GM19240 (cell line): ENCODE measurements around the gene APOL5.
"Not testable (repeated sequence)": the region's sequence is repeated elsewhere in the genome, so short reads cannot be mapped to it uniquely, and the experiment has no call there.

Experiments
- DNase-seq: peaks from one replicate; pipeline ENCODE4 v3.0.0; 2011; ENCODE audit warnings: low spot score; ENCODE audit not compliant: insufficient read length

The APOL5 gene, protein sequence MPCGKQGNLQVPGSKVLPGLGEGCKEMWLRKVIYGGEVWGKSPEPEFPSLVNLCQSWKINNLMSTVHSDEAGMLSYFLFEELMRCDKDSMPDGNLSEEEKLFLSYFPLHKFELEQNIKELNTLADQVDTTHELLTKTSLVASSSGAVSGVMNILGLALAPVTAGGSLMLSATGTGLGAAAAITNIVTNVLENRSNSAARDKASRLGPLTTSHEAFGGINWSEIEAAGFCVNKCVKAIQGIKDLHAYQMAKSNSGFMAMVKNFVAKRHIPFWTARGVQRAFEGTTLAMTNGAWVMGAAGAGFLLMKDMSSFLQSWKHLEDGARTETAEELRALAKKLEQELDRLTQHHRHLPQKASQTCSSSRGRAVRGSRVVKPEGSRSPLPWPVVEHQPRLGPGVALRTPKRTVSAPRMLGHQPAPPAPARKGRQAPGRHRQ

DNA sequence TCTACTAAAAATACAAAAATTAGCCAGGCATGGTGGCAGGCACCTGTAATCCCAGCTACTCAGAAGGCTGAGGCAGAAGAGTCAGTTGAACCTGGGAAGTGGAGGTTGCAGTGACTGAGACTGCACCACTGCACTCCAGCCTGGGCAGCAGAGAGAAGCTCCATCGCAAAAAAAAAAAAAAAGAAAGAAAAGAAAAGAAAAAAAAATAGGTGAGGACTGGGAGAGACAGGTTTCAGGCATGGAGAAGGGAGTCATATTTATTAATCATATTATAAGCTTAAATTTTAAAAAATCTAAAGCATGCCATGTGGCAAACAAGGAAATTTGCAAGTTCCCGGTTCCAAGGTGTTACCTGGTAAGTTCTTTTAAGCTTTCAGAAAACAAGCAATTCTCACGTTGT is at the start of gene APOL5:
Gene APOL5, plus strand, starts transcription at position 301 of the 400 bp plus-strand sequence. Its CDS starts 0 bp downstream, at position 301.
- DNase-seq: no peak

DNA sequence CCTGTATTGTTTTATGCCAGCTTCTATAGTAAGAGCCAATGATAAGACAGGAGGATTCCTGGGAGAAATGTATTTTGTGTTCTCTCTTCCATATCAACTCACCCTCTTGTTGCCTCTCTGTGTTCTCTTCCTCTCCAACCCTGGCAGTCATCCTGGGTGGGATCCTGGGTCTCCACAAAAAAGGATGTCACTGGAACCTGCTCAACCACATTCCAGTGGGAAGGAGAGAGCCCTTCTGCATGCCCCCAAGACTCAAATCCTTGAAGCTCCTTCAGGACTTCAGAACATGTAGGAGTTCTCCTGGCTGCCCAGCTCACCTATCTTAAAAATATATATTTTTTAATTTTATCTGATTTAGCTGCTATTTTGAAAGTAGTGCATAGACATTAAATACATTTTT is 43.3 kb upstream of the APOL5 start:
- no peak for DNase-seq

DNA sequence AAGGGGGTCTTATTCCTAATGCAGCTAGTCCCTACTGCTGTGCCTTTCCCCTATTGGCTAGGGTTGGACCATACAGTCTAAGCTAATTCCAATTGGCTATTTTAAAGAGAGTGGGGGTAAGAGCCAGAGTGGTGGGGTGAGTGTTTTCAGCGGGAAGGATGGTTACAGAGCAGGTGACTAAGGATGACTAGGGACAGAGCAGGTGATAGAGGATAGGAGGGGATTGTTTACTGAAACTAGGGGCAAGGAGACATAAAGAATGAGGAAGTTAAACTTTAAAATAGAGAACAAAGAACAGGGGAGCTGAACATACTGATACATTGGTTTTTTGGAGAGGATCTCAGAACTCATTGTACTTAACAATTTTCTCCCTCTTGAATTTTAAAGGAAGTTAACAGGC is 41.6 kb upstream of the APOL5 start:
- not testable (repeated sequence) for DNase-seq

DNA sequence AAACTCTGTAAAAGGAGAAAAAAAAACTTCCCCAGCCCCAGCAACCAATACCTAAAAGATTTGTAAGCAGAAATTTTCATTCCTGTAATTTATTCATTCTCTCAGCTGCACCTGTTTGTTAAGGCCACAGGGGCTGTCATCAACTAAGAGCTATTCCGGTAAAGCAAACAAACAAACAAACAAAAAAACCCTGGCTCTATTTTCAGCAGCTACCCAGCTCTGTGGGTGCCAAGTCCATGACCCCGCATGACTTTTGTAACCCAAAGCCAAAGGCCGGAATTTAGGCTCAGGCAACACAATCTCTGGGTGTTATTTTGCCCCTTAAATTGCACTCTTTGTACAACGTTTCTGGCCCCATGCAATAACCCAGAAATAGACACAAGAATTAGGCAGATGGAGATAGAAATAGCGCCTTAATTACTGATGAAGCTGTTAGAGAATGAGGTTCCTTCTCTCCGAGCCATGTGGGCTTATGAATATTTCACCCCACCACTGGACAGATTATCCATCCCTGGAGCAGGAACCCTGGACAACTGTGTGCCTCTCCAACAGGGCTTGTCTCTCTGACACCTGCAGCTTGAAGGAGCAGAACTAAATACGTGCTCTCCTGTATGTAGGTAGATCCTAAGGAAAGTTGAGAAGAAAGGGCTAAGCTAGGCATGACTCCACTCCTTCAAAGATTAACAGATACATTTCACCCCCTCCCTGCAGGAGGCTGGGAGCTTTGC is 40.0 kb upstream of the APOL5 start:
- DNase-seq: no peak

DNA sequence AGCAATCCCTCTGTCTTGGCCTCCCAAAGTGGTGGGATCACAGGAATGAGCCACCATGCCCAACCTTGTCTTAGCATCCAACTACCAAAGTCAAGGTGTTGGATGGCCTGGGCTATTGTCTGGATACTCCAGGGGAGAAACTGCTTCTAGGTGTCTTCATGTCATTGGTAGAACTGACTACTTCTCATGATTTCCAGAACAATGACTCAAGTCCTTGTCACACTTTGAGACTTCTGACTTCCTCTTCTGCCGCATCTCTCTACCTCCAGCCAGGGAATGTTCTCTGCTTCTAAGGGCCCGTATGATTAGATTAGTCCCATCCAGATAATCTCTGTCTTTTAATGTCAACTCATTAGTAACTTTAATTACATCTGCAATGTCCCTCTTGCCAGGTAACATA is 38.8 kb upstream of the APOL5 start:
- no peak for DNase-seq

DNA sequence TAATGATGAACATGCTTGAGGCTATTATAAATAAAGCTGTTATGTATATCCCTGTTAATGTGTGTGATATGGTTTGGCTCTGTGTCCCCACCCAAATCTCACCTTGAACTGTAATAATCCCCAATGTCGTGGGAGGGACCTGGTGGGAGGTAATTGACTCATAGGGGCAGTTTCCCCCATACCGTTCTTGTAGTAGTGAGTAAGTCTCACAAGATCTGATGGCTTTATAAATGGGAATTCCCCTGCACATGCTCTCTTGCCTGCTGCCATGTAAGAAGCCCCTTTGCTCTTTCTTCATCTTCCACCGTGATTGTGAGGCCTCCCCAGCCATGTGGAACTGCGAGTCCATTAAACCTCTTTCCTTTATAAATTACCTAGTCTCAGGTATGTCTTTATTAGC is 38.2 kb upstream of the APOL5 start:
- DNase-seq: not testable (repeated sequence)

DNA sequence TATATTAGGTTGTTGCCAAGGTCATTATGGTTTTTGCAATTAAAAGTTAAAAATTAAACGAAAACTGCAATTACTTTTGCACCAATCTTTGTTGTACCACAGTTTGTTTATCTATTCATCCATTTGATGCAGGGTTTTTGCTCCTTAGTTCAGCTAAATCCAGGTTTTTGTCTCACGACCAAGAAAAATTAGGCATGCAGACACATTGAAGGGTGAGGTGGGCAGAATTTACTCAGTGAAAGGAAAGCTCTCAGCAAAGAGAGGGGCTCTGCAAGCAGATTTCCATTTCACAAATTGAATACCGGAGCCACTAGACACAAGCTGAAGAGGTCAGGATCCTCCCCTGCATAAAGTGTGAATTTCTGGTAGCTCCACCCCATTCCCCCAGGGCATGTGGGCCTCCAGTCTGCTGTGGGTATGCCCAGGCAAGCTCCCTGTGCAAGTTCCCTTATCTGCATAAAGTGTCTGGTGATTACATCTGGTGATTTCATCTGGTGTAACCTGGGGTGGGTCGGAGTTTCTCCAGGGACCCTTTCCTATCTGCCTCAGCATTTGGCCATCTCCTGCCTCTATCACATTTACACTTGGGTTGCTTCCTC is 36.1 kb upstream of the APOL5 start:
- no peak for DNase-seq

DNA sequence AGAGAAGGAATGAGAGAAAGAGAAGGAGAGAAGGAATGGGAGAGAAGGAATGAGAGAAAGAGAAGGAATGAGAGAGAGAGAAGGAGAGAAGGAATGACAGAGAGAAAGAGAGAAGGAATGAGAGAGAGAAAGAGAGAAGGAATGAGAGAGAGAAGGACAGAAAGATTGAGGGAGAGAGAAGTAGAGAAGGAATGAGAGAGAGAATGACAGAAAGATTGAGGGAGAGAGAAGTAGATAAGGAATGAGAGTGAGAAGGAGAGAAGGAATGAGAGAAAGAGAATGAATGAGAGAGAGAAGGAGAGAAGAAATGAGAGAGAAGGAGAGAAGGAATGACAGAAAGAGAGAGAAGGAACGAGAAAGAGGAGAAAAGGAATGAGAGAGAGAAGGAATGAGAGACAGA is 34.1 kb upstream of the APOL5 start:
- DNase-seq: no peak

DNA sequence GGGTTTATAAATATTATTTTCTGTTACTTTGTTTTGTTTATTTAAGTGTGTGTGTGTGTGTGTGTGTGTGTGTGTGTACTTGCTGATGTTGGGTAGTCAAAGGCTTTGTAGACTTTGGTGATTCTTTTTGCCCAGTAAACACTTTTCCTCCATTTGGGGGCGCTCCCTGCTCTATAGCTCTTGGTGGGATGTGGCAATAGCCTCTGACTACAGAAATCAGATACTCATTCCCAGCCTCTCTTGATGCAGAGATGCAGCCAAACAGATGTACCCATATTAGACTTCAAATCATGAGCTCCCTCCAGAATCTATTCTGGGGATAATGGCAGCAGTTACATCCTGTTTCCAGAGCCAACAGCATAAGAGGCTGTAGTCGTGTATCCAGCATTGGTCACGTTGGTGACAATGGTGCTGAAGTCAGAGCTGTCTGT is 33.4 kb upstream of the APOL5 start:
- no peak for DNase-seq

DNA sequence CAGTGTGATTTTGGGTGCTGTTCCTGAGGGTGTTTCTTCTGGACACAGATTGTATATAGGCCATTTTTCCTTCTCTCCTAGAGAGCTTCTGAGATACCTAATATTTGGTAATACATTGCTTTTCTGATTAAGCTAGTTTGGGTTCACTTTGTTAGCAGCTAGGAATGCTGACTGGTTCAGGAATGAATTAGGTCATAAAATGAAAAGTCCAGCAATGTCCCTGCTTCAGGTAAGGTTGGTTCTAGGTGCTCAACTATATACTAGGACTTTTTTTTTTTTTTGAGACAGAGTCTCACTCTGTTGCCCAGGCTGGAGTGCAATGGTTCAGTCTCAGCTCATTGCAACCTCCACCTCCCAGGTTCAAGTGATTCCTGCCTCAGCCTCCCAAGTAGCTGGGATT is 32.9 kb upstream of the APOL5 start:
- no peak for DNase-seq

DNA sequence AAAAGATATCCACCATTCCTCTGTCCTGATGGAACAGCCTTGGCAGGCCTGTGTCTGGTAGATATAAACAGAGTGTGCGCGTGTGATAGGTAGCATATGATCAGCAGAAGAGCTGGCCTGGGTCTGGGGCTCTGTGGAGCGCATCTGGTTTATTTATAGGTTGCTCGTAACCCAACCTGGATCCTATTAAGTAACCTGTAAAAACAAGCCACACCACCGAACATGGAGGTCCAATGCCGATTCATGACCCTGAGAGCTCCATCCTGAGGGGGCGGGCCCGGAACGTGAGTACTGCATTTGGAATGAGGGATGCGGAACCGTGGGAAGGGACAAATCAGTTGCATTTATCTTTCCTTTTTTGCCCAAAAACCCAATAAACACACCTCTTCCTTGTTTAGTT is 31.9 kb upstream of the APOL5 start:
- no peak for DNase-seq

DNA sequence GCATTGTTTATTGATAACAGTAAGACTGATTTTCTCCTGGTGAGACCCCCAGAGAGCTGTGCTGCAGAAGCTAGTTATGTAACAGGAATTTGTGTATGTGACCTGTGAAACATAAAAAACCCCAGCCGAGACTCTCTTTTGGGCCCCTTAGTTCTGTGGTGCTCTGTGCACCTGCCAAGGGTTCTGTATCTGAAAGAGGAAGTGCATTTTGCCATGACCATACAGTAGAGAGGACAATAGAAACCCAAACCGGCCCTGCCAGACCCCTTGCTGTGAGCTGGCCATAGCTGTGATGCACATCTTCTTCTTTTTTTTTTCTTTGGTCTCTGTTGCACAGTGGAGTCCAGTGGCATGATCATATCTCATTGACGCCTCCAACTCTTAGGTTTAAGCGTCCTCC is 31.4 kb upstream of the APOL5 start:
- DNase-seq: no peak

DNA sequence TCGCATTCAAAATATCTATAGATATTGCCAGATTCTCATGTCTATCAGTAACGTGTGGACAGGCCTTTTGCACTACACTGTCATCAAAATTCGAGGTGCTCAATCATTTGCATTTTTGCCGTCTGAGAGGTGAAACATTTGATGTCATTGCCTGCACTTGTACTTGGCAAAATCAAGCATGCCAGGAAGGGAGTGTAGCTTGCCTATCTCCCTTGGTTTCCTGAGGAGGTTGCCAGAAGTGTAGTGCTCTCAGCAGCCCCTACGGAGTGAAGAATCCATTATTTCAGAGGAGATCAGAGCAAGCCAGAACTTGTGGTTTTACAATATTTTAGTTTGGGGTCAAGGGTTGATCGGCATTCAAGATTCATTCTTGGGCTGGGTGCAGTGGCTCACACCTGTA is 30.2 kb upstream of the APOL5 start:
- no peak for DNase-seq

DNA sequence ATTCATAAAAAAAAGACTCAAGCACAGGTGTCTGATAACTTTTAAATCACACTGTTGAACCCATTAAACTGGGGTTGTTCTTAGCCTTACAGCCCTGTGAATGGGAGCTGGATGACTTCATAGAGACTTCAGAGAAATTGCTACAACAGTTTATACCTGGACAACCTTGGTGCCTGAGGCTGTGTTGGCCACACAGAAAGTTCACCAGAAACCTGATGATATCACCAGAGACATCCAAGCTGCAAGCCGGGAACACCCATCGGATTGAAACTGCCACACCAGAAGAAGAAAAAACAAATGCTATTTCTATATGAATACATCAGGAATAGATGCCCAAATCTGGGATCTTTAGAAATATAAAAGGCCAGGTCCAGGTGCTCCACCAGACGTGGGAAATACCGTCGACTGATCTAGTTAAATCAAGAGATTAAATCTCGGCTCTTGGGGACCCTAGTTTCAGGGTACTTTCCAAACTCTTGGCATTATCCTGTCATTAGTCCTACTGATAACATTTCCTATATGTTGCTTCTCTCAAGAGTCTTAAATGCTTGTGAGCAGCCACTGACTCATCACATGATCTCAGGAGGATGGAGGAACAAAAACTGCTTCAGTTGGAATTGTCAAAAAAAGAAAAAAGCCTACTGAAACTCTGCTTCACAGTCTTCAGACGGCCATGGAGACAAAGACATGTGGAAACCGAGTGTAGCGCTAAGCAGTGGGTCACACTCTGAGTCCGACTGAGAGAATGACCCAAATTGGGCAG is 28.6 kb upstream of the APOL5 start:
- DNase-seq: no peak

DNA sequence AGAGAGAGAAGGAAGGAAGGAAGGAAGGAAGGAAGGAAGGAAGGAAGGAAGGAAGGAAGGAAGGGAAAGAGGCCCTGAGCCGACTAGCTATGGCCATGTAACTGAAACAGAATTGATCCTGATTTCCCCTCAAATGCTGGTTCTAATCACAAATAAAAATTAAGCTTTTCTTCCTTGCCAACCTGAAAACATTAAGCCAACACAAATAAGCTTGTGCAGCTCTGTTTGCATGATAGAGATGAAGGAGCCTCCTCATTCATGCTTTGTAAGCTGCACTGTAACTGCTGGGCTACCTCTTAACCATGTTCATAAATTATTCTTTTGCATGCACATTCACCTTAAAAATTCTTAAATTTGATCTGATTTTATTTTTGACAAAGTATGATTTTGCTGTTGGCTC is 27.7 kb upstream of the APOL5 start:
- no peak for DNase-seq

DNA sequence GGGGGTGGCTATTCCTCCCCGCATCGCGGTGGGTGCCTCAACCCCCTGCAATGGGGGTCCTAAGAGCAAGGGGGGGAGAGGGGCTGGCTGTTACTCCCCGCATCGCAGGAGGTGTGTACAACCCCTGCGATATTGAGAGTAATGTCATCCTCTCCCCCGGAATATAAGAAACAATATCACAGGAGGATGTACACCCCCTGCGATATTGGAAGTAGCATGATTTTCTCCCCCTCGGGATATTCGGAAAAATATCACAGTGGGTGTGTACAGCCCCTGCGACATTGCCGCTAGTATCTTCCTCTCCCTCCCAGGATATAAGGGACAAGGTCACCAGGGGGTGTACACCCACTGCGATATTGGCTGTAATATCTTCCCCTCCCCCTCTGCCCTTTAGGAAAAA is 22.5 kb upstream of the APOL5 start:
- no peak for DNase-seq

DNA sequence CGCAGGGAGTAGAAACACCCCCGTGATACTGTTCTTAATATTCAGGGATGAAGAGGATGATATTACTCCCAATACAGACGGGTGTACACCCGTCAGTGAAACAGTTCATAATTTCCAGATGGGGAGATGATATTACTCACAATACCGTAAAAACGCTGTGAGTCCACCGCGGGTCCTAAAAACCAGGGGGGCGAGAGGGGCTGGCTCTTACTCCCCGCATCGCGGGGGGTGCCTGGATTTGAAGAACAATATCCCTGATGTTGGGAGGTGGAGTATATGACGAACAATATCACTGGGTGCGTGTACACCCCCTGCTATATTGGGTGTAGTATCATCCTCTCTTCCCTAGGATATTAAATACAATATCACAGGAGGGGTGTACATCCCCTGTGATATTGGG is 20.5 kb upstream of the APOL5 start:
- no peak for DNase-seq

DNA sequence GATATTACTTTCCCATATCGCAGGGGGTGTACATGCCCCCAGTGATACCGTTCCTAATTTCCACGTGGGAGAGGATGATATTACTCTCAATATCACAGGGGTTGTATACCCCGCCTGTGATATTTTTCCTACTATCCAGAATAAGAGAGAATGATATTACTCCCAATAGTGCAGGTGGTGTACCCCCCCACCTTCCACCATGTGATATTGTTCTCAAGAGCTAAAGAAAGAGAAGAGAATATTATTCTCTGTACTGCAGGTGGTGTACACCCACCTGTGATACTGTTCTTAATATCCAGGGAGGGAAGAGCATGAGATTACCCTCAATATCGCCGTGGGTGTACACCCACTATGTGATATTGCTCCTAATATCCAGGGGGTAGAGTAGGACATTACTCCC is 17.8 kb upstream of the APOL5 start:
- not testable (repeated sequence) for DNase-seq

DNA sequence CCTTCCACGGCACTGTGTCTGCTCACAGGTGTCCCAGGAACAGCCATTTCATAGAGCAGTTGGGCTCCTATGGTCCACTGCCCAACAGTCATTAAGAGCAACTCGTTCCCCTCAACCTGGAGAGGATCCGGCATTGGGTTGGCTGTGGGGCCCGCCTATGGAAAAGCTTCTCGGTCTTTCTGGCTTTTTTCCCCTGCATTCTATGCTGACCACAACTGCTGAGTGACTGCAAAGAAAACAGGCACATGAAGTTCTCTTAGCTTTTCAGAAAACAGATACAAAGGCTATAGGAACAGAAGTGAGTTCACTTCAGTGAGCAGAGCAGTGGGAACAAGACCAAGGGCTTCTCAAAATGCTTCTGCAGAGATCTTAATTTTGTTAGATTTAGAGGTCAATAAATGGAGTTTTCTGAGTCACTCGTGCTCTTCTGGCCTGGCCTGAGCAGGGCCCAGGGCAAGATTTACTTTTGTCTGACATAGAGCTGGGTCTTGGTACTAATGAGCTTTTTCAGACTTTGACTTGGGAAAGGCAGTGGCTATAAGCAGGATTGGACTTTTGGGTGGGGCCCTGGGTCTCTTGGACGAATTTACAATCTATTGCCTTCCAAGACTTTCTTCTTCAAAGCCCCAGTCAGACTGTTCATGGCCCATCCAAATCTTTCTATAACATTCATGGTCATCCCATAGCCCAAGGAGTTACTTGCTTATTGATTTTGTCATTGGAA is 13.6 kb upstream of the APOL5 start:
- no peak for DNase-seq

DNA sequence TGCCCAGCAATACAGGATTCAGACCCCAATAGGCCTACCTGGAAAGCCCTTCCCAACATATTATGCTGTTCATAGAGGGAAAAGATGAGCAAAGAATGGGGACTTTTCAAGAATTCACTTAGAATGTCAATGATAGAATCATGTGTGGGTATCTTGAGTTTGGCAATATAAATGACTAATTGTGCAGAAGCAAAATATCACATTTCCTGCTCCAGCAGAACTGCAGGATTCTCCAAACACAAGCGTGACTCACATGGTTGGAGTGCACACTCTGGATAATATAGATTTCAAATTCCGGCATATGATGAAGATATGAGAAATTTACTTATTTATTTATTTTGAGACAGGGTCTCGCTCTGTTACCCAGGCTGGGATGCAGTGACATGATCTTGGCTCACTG is 12.5 kb upstream of the APOL5 start:
- DNase-seq: no peak

DNA sequence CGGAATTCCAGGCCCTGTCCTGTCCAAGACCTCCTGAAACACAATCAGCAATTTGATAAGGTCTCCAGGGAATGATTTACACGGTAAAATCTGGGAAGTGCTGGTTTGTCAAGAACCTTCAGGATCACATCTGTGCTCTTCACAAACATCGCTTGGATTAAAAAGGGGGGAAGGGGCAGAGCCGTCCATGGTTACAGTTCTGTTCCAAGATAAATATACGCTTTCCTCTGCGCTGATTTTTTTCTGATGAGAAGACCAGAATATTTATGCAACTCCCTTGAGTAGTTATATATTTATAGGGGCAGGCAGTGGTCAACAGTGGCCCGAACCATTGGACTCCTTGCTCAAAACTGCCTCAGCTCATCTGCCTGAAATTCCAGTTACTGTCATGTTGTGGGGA is 9.2 kb upstream of the APOL5 start:
- no peak for DNase-seq
